KMS-11 (cell line): Measurements from ENCODE around the gene C1QTNF9B.

Experiments used
- H2AFZ ChIP-seq: fragments of 200-600 bp; sonication (generic); 2 replicates; pipeline ENCODE4 v1.6.1; 2016; ENCODE audit warnings: antibody characterized with exemption, mixed run types, low read depth
- H3K27ac ChIP-seq: fragments of 200-600 bp; sonication (generic); 2 replicates; pipeline ENCODE4 v1.6.1; 2016; ENCODE audit warnings: mild to moderate bottlenecking, mixed run types
- H3K27me3 ChIP-seq: fragments of 200-600 bp; sonication (generic); 2 replicates; pipeline ENCODE4 v1.6.1; 2017; ENCODE audit warnings: mild to moderate bottlenecking, low read depth, mixed run types, moderate library complexity; ENCODE audit not compliant: insufficient read depth
- H3K36me3 ChIP-seq: fragments of 200-600 bp; sonication (generic); 2 replicates; pipeline ENCODE4 v1.6.1; 2017; ENCODE audit warnings: mild to moderate bottlenecking, mixed run types; ENCODE audit not compliant: insufficient read depth
- H3K4me1 ChIP-seq: fragments of 200-600 bp; sonication (generic); 2 replicates; pipeline ENCODE4 v1.6.1; 2016; ENCODE audit warnings: mild to moderate bottlenecking, low read depth, mixed run types; ENCODE audit not compliant: poor library complexity, severe bottlenecking
- H3K4me2 ChIP-seq: fragments of 200-600 bp; sonication (generic); 2 replicates; pipeline ENCODE4 v1.7.0; 2016; ENCODE audit warnings: mild to moderate bottlenecking, mixed run types
- H3K4me3 ChIP-seq: fragments of 200-600 bp; sonication (generic); IDR thresholded peaks from 2 replicates; pipeline ENCODE4 v1.6.1; 2017; ENCODE audit warnings: low read depth, low read length, mixed read lengths; ENCODE audit not compliant: insufficient read depth
- H3K79me2 ChIP-seq: fragments of 200-600 bp; sonication (generic); 2 replicates; pipeline ENCODE4 v1.6.1; 2016; ENCODE audit warnings: low read depth, mixed run types; ENCODE audit not compliant: insufficient read depth
- H3K9ac ChIP-seq: fragments of 200-600 bp; sonication (generic); 2 replicates; pipeline ENCODE4 v1.6.1; 2016; ENCODE audit warnings: mild to moderate bottlenecking, mixed run types
- H4K20me1 ChIP-seq: fragments of 200-600 bp; sonication (generic); 2 replicates; pipeline ENCODE4 v1.6.1; 2016; ENCODE audit warnings: mild to moderate bottlenecking, mixed run types; ENCODE audit not compliant: insufficient read depth
- CTCF ChIP-seq: fragments of 200-600 bp; sonication (generic); conservative IDR thresholded peaks from 2 replicates; pipeline ENCODE4 v1.6.1; 2017; ENCODE audit warnings: low read depth, mild to moderate bottlenecking, antibody characterized with exemption, low read length, moderate library complexity, mixed read lengths

The C1QTNF9B gene

GRCh38 chr13:23843436-23843835 lies 53.9 kb downstream of the C1QTNF9B start:
- no peak overlapping the region for H3K9ac ChIP-seq
- TF ChIP-seq CTCF, result no peak
- H3K27ac ChIP-seq, result no peak overlapping the region
- H3K4me3 ChIP-seq, result no peak overlapping the region
- H4K20me1 ChIP-seq, result no peaks in the 10 kb centered on the region
- no peaks in the 10 kb centered on the region for H3K36me3 ChIP-seq
- H3K79me2 ChIP-seq, result no peaks in the 10 kb centered on the region
- no peaks in the 10 kb centered on the region for H3K4me1 ChIP-seq
- H2AFZ ChIP-seq, result no peak overlapping the region
- H3K27me3 ChIP-seq, result no peaks in the 10 kb centered on the region
- H3K4me2 ChIP-seq, result no peak overlapping the region

- Histone ChIP-seq H3K79me2 (no peaks in the 10 kb centered on the region), H3K27ac (no peak overlapping the region), H4K20me1 (no peaks in the 10 kb centered on the region), H2AFZ (no peak overlapping the region), H3K9ac (no peak overlapping the region), H3K27me3 (no peaks in the 10 kb centered on the region), H3K4me3 (no peak overlapping the region), H3K4me1 (no peaks in the 10 kb centered on the region), H3K36me3 (no peaks in the 10 kb centered on the region), H3K4me2 (no peak overlapping the region)
- no peak for TF ChIP-seq CTCF
Observed at GRCh38 chr13:23842406-23842805, 54.9 kb downstream of the C1QTNF9B start.
